Erythroblast (primary cell): Measurements from ENCODE around the gene OR6Q1.

ENCODE experiments used
- GATA1 ChIP-seq: IDR thresholded peaks from 2 replicates; pipeline ENCODE4 v1.6.1; 2011; ENCODE audit warnings: low read depth, mild to moderate bottlenecking, control low read depth, low read length, moderate library complexity
- POLR2A ChIP-seq: IDR thresholded peaks from 2 replicates; pipeline ENCODE4 v1.6.1; 2011; ENCODE audit warnings: mild to moderate bottlenecking, low read length

GRCh38 chr11:58034471-58034870 lies 3.7 kb downstream of the OR6Q1 start:
- no peak for TF ChIP-seq POLR2A
- TF ChIP-seq GATA1 = no peak
